ENCODE data around the gene POC1B. TPM values are rescaled to one million over a fixed set of nuclear protein-coding genes. Genes with fewer than 3 reads are reported as not detected.

Gene POC1B
- total RNA-seq, 1 experiment from 2014 or later = 43.9 TPM

GRCh38 chr12:89391726-89392336 is 134.0 kb downstream of the POC1B start:
- no peak for DNase-seq (ENCODE audit: extremely low read depth, low read depth)

- no peak for DNase-seq (ENCODE audit: extremely low read depth, low read depth)
These were observed 134.8 kb downstream of the POC1B start for GRCh38 chr12:89390802-89391673.

GRCh38 chr12:89389755-89390661 is 135.8 kb downstream of the POC1B start:
- no peak for DNase-seq (ENCODE audit: extremely low read depth, low read depth)

GRCh38 chr12:89386138-89386537 is 139.7 kb downstream of the POC1B start:
- no peak for DNase-seq (ENCODE audit: extremely low read depth, low read depth)

- DNase-seq (ENCODE audit: extremely low read depth, low read depth) = no peak
These were observed 141.0 kb downstream of the POC1B start for GRCh38 chr12:89384807-89385206.

- no peak for DNase-seq (ENCODE audit: extremely low read depth, low read depth)
These were observed 141.6 kb downstream of the POC1B start for GRCh38 chr12:89384050-89384758.

- no peak for DNase-seq (ENCODE audit: extremely low read depth, low read depth)
These were observed 142.4 kb downstream of the POC1B start for GRCh38 chr12:89383235-89384049.

- no peak for DNase-seq (ENCODE audit: extremely low read depth, low read depth)
These were observed 143.5 kb downstream of the POC1B start for GRCh38 chr12:89382328-89382727.

- no peak for DNase-seq (ENCODE audit: extremely low read depth, low read depth)
These were observed 145.9 kb downstream of the POC1B start for GRCh38 chr12:89379839-89380467.

- DNase-seq (ENCODE audit: extremely low read depth, low read depth) = no peak
These were observed 146.6 kb downstream of the POC1B start for GRCh38 chr12:89379148-89379838.

- no peak for DNase-seq (ENCODE audit: extremely low read depth, low read depth)
These were observed 149.0 kb downstream of the POC1B start for GRCh38 chr12:89376844-89377243.

- no peak for DNase-seq (ENCODE audit: extremely low read depth, low read depth)
These were observed 149.7 kb downstream of the POC1B start for GRCh38 chr12:89376202-89376529.

- no peak for DNase-seq (ENCODE audit: extremely low read depth, low read depth)
These were observed 151.9 kb downstream of the POC1B start for GRCh38 chr12:89373763-89374572.

- no peak for DNase-seq (ENCODE audit: extremely low read depth, low read depth)
These were observed 153.1 kb downstream of the POC1B start for GRCh38 chr12:89372584-89373370.

- DNase-seq (ENCODE audit: extremely low read depth, low read depth) = no peak
These were observed 155.0 kb downstream of the POC1B start for GRCh38 chr12:89370850-89371249.

GRCh38 chr12:89370421-89370831 is 155.4 kb downstream of the POC1B start:
- DNase-seq (ENCODE audit: extremely low read depth, low read depth) = no peak

Measured in NCI-H460 (cell line).